Liver (tissue), 9 donors: ENCODE measurements around the gene TTC23L. TPM values are rescaled to one million over a fixed set of nuclear protein-coding genes. Genes with fewer than 3 reads are reported as not detected.

Source experiments
- DNase-seq: peaks from one replicate; pipeline ENCODE4 v3.0.0-alpha.2; 2017; ENCODE audit warnings: low spot score
- H3K27ac ChIP-seq, 2 donors: one replicate each; pipeline ENCODE4 v1.7.0; 2013; ENCODE audit warnings: inconsistent platforms in 2 of 2, low read length in 2 of 2, control low read depth in 1 of 2, low read depth in 1 of 2, mild to moderate bottlenecking in 1 of 2
- H3K27me3 ChIP-seq, 4 donors: one replicate each; pipeline versions ENCODE4 v1.6.1 to v1.7.0; 2013; ENCODE audit warnings: low read length in 3 of 4, inconsistent platforms in 1 of 4, mild to moderate bottlenecking in 1 of 4, moderate library complexity in 1 of 4; ENCODE audit not compliant: control insufficient read depth in 4 of 4, insufficient read depth in 4 of 4
- H3K36me3 ChIP-seq, 4 donors: one replicate each; pipeline versions ENCODE4 v1.6.1 to v1.7.0; 2013; ENCODE audit warnings: low read length in 3 of 4, mild to moderate bottlenecking in 3 of 4, low read depth in 1 of 4, moderate library complexity in 1 of 4; ENCODE audit not compliant: control insufficient read depth in 4 of 4, insufficient read depth in 3 of 4
- H3K4me1 ChIP-seq, 4 donors: one replicate each; pipeline versions ENCODE4 v1.6.1 to v1.7.0; 2013; ENCODE audit warnings: low read length in 3 of 4, mild to moderate bottlenecking in 3 of 4, moderate library complexity in 1 of 4; ENCODE audit not compliant: control insufficient read depth in 4 of 4, insufficient read depth in 4 of 4
- H3K4me3 ChIP-seq, 3 donors: one replicate each; pipeline versions ENCODE4 v1.6.1 to v1.7.0; 2013; ENCODE audit warnings: low read length in 3 of 3, control low read depth in 1 of 3, low read depth in 1 of 3, mild to moderate bottlenecking in 1 of 3
- H3K9ac ChIP-seq, 2 donors: one replicate each; pipeline ENCODE4 v1.7.0; 2013; ENCODE audit warnings: low read length in 2 of 2, mild to moderate bottlenecking in 2 of 2, moderate library complexity in 2 of 2, control low read depth in 1 of 2, low read depth in 1 of 2
- H3K9me3 ChIP-seq, 4 donors: one replicate each; pipeline versions ENCODE4 v1.6.1 to v1.7.0; 2013; ENCODE audit warnings: low read length in 3 of 4; ENCODE audit not compliant: control insufficient read depth in 4 of 4
- EGR1 ChIP-seq, 2 donors: IDR thresholded peaks; 2 replicates each; pipeline ENCODE4 v1.6.1; 2016 to 2018; ENCODE audit warnings: antibody characterized with exemption in 2 of 2, low read depth in 2 of 2
- FOXA1 ChIP-seq: IDR thresholded peaks from 2 replicates; pipeline ENCODE4 v1.6.1; 2016; ENCODE audit warnings: antibody characterized with exemption
- HNF4A ChIP-seq, 2 donors: conservative IDR thresholded peaks; 2 replicates each; pipeline ENCODE4 v1.6.1; 2016; ENCODE audit warnings: antibody characterized with exemption in 2 of 2, mild to moderate bottlenecking in 2 of 2
- HNF4G ChIP-seq: IDR thresholded peaks from 2 replicates; pipeline ENCODE4 v1.6.1; 2016; ENCODE audit warnings: antibody characterized with exemption
- NR2F2 ChIP-seq: IDR thresholded peaks from 2 replicates; pipeline ENCODE4 v1.6.1; 2016; ENCODE audit warnings: antibody characterized with exemption
- RAD21 ChIP-seq, 2 donors: IDR thresholded peaks; 2 replicates each; pipeline ENCODE4 v1.6.1; 2016; ENCODE audit warnings: antibody characterized with exemption in 2 of 2, mild to moderate bottlenecking in 2 of 2
- RXRA ChIP-seq, 2 donors: IDR thresholded peaks; 2 replicates each; pipeline ENCODE4 v1.6.1; 2017 to 2018; ENCODE audit warnings: antibody characterized with exemption in 2 of 2, mild to moderate bottlenecking in 1 of 2
- SP1 ChIP-seq: IDR thresholded peaks from 2 replicates; pipeline ENCODE4 v1.6.1; 2018; ENCODE audit warnings: antibody characterized with exemption, mild to moderate bottlenecking
- TAF1 ChIP-seq: conservative IDR thresholded peaks from 2 replicates; pipeline ENCODE4 v1.6.1; 2016; ENCODE audit warnings: antibody characterized with exemption, mild to moderate bottlenecking
- YY1 ChIP-seq: IDR thresholded peaks from 2 replicates; pipeline ENCODE4 v1.6.1; 2016; ENCODE audit warnings: antibody characterized with exemption, mild to moderate bottlenecking
- WGBS: extraction: QIAGEN DNeasy Blood & Tissue Kit; methylation state at CpG from one replicate; pipeline ENCODE4 v1.1.7; 2013; 5-methylcytosine and 5-hydroxymethylcytosine counted together
- polyA plus RNA-seq, 2 donors: library from polyadenylated mRNA; stranded (reverse) in 1 of 2; unstranded in 1 of 2; fragments of 200-250 nt in 1 of 2; fragments of >200 nt in 1 of 2; fragmentation: Nextera tagmentation in 1 of 2; extraction: Ambion mirVana in 1 of 2; gene quantifications; one replicate each; pipeline versions ENCODE4 v1.2.1 to v1.2.3, GENCODE V29; 2013 to 2015
- total RNA-seq, 2 donors: library from RNA; depleted of rRNA; stranded (reverse); fragments of >200 nt; gene quantifications; one replicate each; pipeline ENCODE4 v1.2.3, GENCODE V29; 2014
- TF ChIP-seq, protein P1 (sequence below): IDR thresholded peaks from 2 replicates; pipeline ENCODE4 v1.6.1; 2016; ENCODE audit warnings: antibody characterized with exemption, mild to moderate bottlenecking
- TF ChIP-seq, protein P2 (sequence below): IDR thresholded peaks from 2 replicates; pipeline ENCODE4 v1.6.1; 2016; ENCODE audit warnings: antibody characterized with exemption
- TF ChIP-seq, protein P3 (sequence below): IDR thresholded peaks from 2 replicates; pipeline ENCODE4 v1.6.1; 2016; ENCODE audit warnings: antibody characterized with exemption
- TF ChIP-seq, protein P4 (sequence below): fragments of 150-350 bp; IDR thresholded peaks from 2 replicates; pipeline ENCODE4 v1.5.1; 2017; ENCODE audit warnings: improper control_type of control experiment, low read depth, low read length; ENCODE audit not compliant: missing input control
- TF ChIP-seq, protein P5 (sequence below): IDR thresholded peaks from 2 replicates; pipeline ENCODE4 v1.6.1; 2016; ENCODE audit warnings: antibody characterized with exemption
- donor health status: healthy.
- donor health status: healthy.
- donor health status: healthy.
- donor health status: healthy.
- donor health status: healthy.

The TTC23L gene
- total and polyA plus RNA-seq, 4 donors: 0.03 to 0.19 (median 0.08) TPM; not detected in 1

DNA sequence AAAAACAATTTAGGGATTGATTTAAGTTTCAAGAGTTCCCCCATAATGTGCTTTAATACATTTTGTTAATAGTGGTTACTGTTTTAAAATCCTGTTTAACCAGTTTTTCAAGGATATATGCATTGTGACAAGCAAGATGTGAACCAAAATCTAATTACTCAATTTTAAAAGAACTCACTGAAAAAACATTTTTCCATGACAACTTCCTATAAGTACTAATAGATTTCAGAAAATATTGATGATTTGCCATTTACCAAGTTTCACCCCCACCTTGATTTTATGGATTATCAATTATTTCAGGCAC, 85.5 kb downstream of the TTC23L start (continued):
- TF ChIP-seq, protein P1, sequence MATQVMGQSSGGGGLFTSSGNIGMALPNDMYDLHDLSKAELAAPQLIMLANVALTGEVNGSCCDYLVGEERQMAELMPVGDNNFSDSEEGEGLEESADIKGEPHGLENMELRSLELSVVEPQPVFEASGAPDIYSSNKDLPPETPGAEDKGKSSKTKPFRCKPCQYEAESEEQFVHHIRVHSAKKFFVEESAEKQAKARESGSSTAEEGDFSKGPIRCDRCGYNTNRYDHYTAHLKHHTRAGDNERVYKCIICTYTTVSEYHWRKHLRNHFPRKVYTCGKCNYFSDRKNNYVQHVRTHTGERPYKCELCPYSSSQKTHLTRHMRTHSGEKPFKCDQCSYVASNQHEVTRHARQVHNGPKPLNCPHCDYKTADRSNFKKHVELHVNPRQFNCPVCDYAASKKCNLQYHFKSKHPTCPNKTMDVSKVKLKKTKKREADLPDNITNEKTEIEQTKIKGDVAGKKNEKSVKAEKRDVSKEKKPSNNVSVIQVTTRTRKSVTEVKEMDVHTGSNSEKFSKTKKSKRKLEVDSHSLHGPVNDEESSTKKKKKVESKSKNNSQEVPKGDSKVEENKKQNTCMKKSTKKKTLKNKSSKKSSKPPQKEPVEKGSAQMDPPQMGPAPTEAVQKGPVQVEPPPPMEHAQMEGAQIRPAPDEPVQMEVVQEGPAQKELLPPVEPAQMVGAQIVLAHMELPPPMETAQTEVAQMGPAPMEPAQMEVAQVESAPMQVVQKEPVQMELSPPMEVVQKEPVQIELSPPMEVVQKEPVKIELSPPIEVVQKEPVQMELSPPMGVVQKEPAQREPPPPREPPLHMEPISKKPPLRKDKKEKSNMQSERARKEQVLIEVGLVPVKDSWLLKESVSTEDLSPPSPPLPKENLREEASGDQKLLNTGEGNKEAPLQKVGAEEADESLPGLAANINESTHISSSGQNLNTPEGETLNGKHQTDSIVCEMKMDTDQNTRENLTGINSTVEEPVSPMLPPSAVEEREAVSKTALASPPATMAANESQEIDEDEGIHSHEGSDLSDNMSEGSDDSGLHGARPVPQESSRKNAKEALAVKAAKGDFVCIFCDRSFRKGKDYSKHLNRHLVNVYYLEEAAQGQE: no peak
- no peak for TF ChIP-seq SP1

DNA sequence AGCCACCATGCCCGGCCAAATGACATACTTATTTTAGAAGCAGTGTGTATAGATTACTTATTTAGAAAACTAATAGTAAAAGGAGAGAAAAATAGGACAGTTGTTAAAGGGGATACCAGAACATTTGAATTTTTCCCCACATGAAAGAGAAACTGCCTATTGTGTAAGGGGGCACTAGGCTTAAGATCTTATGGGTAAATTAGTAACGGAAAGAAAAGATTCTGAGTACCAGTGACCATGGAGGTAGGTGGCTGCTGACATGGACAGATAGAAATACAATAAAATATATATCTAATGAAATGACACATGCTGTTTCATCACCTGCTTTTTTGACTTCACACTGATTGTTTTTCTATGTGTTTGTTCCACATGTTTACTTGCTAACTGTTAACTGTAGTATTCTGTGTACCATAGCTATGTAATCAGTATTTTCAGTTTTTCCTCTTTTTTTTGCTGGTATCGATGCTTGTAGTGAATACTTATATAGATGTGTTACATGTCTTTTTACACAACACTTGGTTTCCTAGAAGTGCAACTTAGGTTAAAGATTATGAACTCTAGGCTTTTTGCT, 87.4 kb downstream of the TTC23L start:
- TF ChIP-seq, protein P1: no peak
- no peak for TF ChIP-seq HNF4A (conservative IDR thresholded peaks at IDR 0.05)
- no peak overlapping the region for H3K4me3 ChIP-seq
- no peaks in the 10 kb centered on the region for H3K27me3 ChIP-seq
- no peak for DNase-seq
- H3K27ac ChIP-seq: no peak overlapping the region
- H3K9me3 ChIP-seq: no peaks in the 10 kb centered on the region
- WGBS: 92% methylated on average over 3 of the region's 3 CpGs
- no peak overlapping the region for H3K9ac ChIP-seq
- peaks cover 0 to 18% (median 9%) of the 10 kb centered on the region in 4 donors for H3K4me1 ChIP-seq
- peaks cover 8 to 40% (median 29%) of the 10 kb centered on the region in 4 donors for H3K36me3 ChIP-seq

DNA sequence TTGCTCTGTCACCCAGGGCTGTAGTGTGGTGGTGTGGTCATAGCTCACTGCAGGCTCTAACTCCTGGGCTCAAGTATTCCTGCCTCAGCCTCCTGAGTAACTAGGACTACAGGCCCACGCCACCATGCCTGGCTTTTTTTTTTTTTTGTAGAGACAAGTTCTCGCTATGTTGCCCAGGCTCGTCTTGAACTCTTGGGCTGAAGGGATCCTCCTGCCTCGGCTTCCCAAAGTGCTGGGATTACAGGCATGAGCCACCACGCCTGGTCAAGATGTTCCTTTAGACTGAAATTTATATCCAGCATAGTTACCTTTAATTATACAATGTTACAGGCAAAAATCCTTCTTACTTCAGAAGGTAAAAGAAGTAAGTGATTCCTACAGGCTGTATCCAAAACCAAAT, 88.8 kb downstream of the TTC23L start:
- no peak for DNase-seq
- peaks cover 0 to 23% (median 9%) of the 10 kb centered on the region in 4 donors for H3K4me1 ChIP-seq
- no peaks in the 10 kb centered on the region for H3K27me3 ChIP-seq
- H3K4me3 ChIP-seq: no peak overlapping the region
- H3K9ac ChIP-seq: no peak overlapping the region
- WGBS: 98% methylated on average over 5 of the region's 5 CpGs
- H3K27ac ChIP-seq: no peak overlapping the region
- peaks cover 5 to 29% (median 23%) of the 10 kb centered on the region in 4 donors for H3K36me3 ChIP-seq
- no peaks in the 10 kb centered on the region for H3K9me3 ChIP-seq
- TF ChIP-seq RXRA (IDR thresholded peaks at IDR 0.05): no peak
- TF ChIP-seq SP1: no peak
- TF ChIP-seq FOXA1: no peak
- TF ChIP-seq, protein P2, sequence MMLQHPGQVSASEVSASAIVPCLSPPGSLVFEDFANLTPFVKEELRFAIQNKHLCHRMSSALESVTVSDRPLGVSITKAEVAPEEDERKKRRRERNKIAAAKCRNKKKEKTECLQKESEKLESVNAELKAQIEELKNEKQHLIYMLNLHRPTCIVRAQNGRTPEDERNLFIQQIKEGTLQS: no peak
- TF ChIP-seq, protein P3, sequence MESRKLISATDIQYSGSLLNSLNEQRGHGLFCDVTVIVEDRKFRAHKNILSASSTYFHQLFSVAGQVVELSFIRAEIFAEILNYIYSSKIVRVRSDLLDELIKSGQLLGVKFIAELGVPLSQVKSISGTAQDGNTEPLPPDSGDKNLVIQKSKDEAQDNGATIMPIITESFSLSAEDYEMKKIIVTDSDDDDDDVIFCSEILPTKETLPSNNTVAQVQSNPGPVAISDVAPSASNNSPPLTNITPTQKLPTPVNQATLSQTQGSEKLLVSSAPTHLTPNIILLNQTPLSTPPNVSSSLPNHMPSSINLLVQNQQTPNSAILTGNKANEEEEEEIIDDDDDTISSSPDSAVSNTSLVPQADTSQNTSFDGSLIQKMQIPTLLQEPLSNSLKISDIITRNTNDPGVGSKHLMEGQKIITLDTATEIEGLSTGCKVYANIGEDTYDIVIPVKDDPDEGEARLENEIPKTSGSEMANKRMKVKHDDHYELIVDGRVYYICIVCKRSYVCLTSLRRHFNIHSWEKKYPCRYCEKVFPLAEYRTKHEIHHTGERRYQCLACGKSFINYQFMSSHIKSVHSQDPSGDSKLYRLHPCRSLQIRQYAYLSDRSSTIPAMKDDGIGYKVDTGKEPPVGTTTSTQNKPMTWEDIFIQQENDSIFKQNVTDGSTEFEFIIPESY: no peak
- TF ChIP-seq YY1: no peak
- no peak for TF ChIP-seq HNF4G
- no peak for TF ChIP-seq NR2F2
- TF ChIP-seq, protein P4, sequence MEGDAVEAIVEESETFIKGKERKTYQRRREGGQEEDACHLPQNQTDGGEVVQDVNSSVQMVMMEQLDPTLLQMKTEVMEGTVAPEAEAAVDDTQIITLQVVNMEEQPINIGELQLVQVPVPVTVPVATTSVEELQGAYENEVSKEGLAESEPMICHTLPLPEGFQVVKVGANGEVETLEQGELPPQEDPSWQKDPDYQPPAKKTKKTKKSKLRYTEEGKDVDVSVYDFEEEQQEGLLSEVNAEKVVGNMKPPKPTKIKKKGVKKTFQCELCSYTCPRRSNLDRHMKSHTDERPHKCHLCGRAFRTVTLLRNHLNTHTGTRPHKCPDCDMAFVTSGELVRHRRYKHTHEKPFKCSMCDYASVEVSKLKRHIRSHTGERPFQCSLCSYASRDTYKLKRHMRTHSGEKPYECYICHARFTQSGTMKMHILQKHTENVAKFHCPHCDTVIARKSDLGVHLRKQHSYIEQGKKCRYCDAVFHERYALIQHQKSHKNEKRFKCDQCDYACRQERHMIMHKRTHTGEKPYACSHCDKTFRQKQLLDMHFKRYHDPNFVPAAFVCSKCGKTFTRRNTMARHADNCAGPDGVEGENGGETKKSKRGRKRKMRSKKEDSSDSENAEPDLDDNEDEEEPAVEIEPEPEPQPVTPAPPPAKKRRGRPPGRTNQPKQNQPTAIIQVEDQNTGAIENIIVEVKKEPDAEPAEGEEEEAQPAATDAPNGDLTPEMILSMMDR: no peak
- TF ChIP-seq, protein P5, sequence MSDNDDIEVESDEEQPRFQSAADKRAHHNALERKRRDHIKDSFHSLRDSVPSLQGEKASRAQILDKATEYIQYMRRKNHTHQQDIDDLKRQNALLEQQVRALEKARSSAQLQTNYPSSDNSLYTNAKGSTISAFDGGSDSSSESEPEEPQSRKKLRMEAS: no peak
- TF ChIP-seq RAD21 (IDR thresholded peaks at IDR 0.05): no peak
- TF ChIP-seq, protein P1: no peak
- TF ChIP-seq EGR1 (IDR thresholded peaks at IDR 0.05; ENCODE audit: low read depth in 2 of 2): no peak
- no peak for TF ChIP-seq TAF1
